Right hindlimb (tissue), 1 donor: ENCODE data around the gene C12orf56.
A peak's percentile ranks its signal among the peaks of the same experiment; 100 is the strongest.
"Not testable (repeated sequence)": the region's sequence is repeated elsewhere in the genome, so short reads cannot be mapped to it uniquely, and the experiment has no call there.

ENCODE experiments used
- DNase-seq: peaks from one replicate; pipeline ENCODE4 v3.0.0-alpha.2; 2018

The C12orf56 gene

GRCh38 chr12:64299628-64300027 is 90.9 kb downstream of the C12orf56 start:
- DNase-seq: no peak

GRCh38 chr12:64296301-64296700 is 94.3 kb downstream of the C12orf56 start:
- no peak for DNase-seq

GRCh38 chr12:64293654-64294364 is 96.7 kb downstream of the C12orf56 start:
- no peak for DNase-seq

- DNase-seq: not testable (repeated sequence)
Observed at GRCh38 chr12:64293174-64293573, 97.4 kb downstream of the C12orf56 start.

GRCh38 chr12:64286521-64286920 is 104.0 kb downstream of the C12orf56 start:
- DNase-seq: no peak

- no peak for DNase-seq
Observed at GRCh38 chr12:64284256-64284655, 106.3 kb downstream of the C12orf56 start.

GRCh38 chr12:64278421-64278820 is 112.1 kb downstream of the C12orf56 start:
- no peak for DNase-seq

GRCh38 chr12:64273527-64274403 is 116.8 kb downstream of the C12orf56 start:
- peak; percentile 19 for DNase-seq

GRCh38 chr12:64270411-64270810 is 120.1 kb downstream of the C12orf56 start:
- DNase-seq: no peak

GRCh38 chr12:64269161-64269560 is 121.4 kb downstream of the C12orf56 start:
- no peak for DNase-seq

GRCh38 chr12:64268409-64268808 is 122.1 kb downstream of the C12orf56 start:
- DNase-seq: no peak

- no peak for DNase-seq
Observed at GRCh38 chr12:64265839-64266238, 124.7 kb downstream of the C12orf56 start.

- no peak for DNase-seq
Observed at GRCh38 chr12:64261813-64262212, 128.7 kb downstream of the C12orf56 start.

GRCh38 chr12:64258576-64258975 is 132.0 kb downstream of the C12orf56 start:
- no peak for DNase-seq

GRCh38 chr12:64256166-64256800 is 134.3 kb downstream of the C12orf56 start:
- no peak for DNase-seq

GRCh38 chr12:64255249-64255648 is 135.3 kb downstream of the C12orf56 start:
- no peak for DNase-seq

GRCh38 chr12:64253356-64253755 is 137.2 kb downstream of the C12orf56 start:
- no peak for DNase-seq

GRCh38 chr12:64252681-64253080 is 137.9 kb downstream of the C12orf56 start:
- DNase-seq: no peak

GRCh38 chr12:64243809-64244208 is 146.7 kb downstream of the C12orf56 start:
- DNase-seq: no peak

GRCh38 chr12:64240781-64241180 is 149.8 kb downstream of the C12orf56 start:
- DNase-seq: no peak

GRCh38 chr12:64237382-64237781 is 153.2 kb downstream of the C12orf56 start:
- no peak for DNase-seq

GRCh38 chr12:64236549-64236948 is 154.0 kb downstream of the C12orf56 start:
- DNase-seq: no peak

- no peak for DNase-seq
Observed at GRCh38 chr12:64232196-64232595, 158.4 kb downstream of the C12orf56 start.

- DNase-seq: no peak
Observed at GRCh38 chr12:64229796-64230195, 160.8 kb downstream of the C12orf56 start.
